ENCODE measurements around the gene ZNF85.
A peak's percentile ranks its signal among the peaks of the same experiment; 100 is the strongest.
"Not testable (repeated sequence)": the region's sequence is repeated elsewhere in the genome, so short reads cannot be mapped to it uniquely, and the experiment has no call there.

The ZNF85 gene

GRCh38 chr19:20968092-20968491 lies 45.0 kb downstream of the ZNF85 start:
- H3K4me1 ChIP-seq = 0 out of 20 replicates have a peak, but pooled peaks cover 0 to 3% (median 0%) of the 10 kb centered on the region in 10 experiments
- no peaks in the 10 kb centered on the region for H4K20me1 ChIP-seq
- no peaks in the 10 kb centered on the region for H3K36me3 ChIP-seq
- no peak overlapping the region for H3K4me2 ChIP-seq
- no peaks in the 10 kb centered on the region for H3K27me3 ChIP-seq
- no peak overlapping the region for H3K27ac ChIP-seq
- no peak overlapping the region for H3K9ac ChIP-seq
- H3K4me3 ChIP-seq = no peak overlapping the region
- TF ChIP-seq Cebpa-rat (IDR thresholded peaks at IDR 0.05) = no peak
- peaks cover 2 to 36% (median 10%) of the 10 kb centered on the region in 11 experiments; a peak in 11 of 22 replicates for H3K9me3 ChIP-seq (replicated peaks in 1 of 11)

DNA sequence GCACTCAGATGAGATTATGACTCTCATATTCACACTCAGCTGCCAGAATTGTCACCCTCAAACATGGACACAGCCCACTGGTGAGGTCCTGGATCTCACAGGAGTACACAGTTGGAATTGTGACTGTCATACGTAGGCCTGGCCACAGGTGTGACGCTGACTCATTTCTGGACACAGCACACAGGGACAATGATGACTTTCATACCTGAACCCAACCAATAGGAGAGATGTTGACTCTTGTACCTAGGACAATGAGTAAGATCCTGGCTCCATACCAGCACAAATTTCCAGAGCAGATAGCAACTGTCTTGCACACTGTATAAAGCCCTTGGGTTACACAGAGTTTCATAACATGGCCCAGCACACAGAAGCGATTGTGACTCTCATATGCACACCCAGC lies 46.4 kb downstream of the ZNF85 start:
- 0 out of 20 replicates have a peak, but pooled peaks cover 0 to 3% (median 0%) of the 10 kb centered on the region in 10 experiments for H3K4me1 ChIP-seq
- no peaks in the 10 kb centered on the region for H3K27me3 ChIP-seq
- no peak overlapping the region for H3K9ac ChIP-seq
- no peak for TF ChIP-seq Cebpa-rat (IDR thresholded peaks at IDR 0.05)
- H3K27ac ChIP-seq = no peak overlapping the region
- no peaks in the 10 kb centered on the region for H4K20me1 ChIP-seq
- H3K4me2 ChIP-seq = no peak overlapping the region
- H3K4me3 ChIP-seq = no peak overlapping the region
- peaks cover 0 to 23% (median 5%) of the 10 kb centered on the region in 11 experiments; a peak in 7 of 22 replicates for H3K9me3 ChIP-seq (replicated peaks in 1 of 11)
- H3K36me3 ChIP-seq = no peaks in the 10 kb centered on the region

GRCh38 chr19:20969898-20970297 lies 46.8 kb downstream of the ZNF85 start:
- no peaks in the 10 kb centered on the region for H3K27me3 ChIP-seq
- H3K4me3 ChIP-seq = no peak overlapping the region
- H3K4me1 ChIP-seq = 0 out of 20 replicates have a peak, but pooled peaks cover 0 to 3% (median 0%) of the 10 kb centered on the region in 10 experiments
- H3K27ac ChIP-seq = no peak overlapping the region
- H3K9ac ChIP-seq = no peak overlapping the region
- peaks cover 0 to 19% (median 2%) of the 10 kb centered on the region in 11 experiments; a peak in 6 of 22 replicates for H3K9me3 ChIP-seq (replicated peaks in 1 of 11)
- no peak for TF ChIP-seq Cebpa-rat (IDR thresholded peaks at IDR 0.05)
- H3K4me2 ChIP-seq = no peak overlapping the region
- H3K36me3 ChIP-seq = no peaks in the 10 kb centered on the region
- no peaks in the 10 kb centered on the region for H4K20me1 ChIP-seq

- not testable (repeated sequence) for H3K4me2 ChIP-seq, H3K4me3 ChIP-seq, H3K4me1 ChIP-seq, H3K36me3 ChIP-seq, H4K20me1 ChIP-seq, H3K27me3 ChIP-seq, H3K27ac ChIP-seq, H3K9ac ChIP-seq
- peaks cover 29 to 50% (median 37%) of the 10 kb centered on the region in 11 experiments for H3K9me3 ChIP-seq (replicated peaks in 1 of 11)
Measured at GRCh38 chr19:20992788-20993187, 69.7 kb downstream of the ZNF85 start.

GRCh38 chr19:20999731-21000352 lies 76.8 kb downstream of the ZNF85 start:
- peaks cover 0 to 15% (median 6%) of the 10 kb centered on the region in 11 experiments; a peak in 6 of 22 replicates for H3K9me3 ChIP-seq (replicated peaks in 1 of 11)
- peak overlapping the region; percentile 77 to 98 (median 91) for H3K4me2 ChIP-seq
- H3K4me3 ChIP-seq = peak overlapping the region; percentile 59 to 83 (median 74)
- H3K27me3 ChIP-seq = no peaks in the 10 kb centered on the region
- H3K36me3 ChIP-seq = peaks cover 0 to 5% (median 0%) of the 10 kb centered on the region in 11 experiments; a peak in 2 of 22 replicates
- peak overlapping the region; percentile 69 to 88 (median 85) for H3K9ac ChIP-seq
- no peak for TF ChIP-seq Cebpa-rat (IDR thresholded peaks at IDR 0.05)
- H4K20me1 ChIP-seq = no peaks in the 10 kb centered on the region
- peak overlapping the region in 10 of 11 experiments; percentile 0 to 88 (median 84); a peak in 19 of 22 replicates for H3K27ac ChIP-seq
- peaks cover 5 to 15% (median 10%) of the 10 kb centered on the region in 10 experiments; a peak in 16 of 20 replicates for H3K4me1 ChIP-seq
